ENCODE measurements around the gene NSD1. TPM values are rescaled to one million over a fixed set of nuclear protein-coding genes. Genes with fewer than 3 reads are reported as not detected.

NSD1 gene
- total and polyA plus RNA-seq, 2 of the 8 experiments (the other 6 are each of a cell fraction or from before 2014, with no cell fraction given): 22.8 to 168 TPM

- POLR2A ChIA-PET (ENCODE audit: partially characterized antibody): interaction anchor here (0.6 to 6.0 kb wide), 19 partner anchors 11 to 199 kb away, joined by 3 to 26 read pairs (median 4); partner anchors contain the start of genes LMAN2, NSD1, PRELID1 and RAB24
- TF ChIP-seq ASH2L (IDR thresholded peaks at IDR 0.05; ENCODE audit: low read length) (peak; percentile 43), SIN3A (conservative IDR thresholded peaks at IDR 0.05 in 1 of 2, IDR thresholded peaks at IDR 0.05 in 1 of 2; ENCODE audit: low read depth in 1 of 2, low read length in 2 of 2) (peak; percentile 1 to 58; a peak in 1 of 4 replicates), RBBP5 (IDR thresholded peaks at IDR 0.05; ENCODE audit: borderline replicate concordance, low read depth, low read length) (no peak), CREB1 (IDR thresholded peaks at IDR 0.05) (0 out of 2 replicates have a peak, but pooled peaks have one; percentile 19), CTCF (IDR thresholded peaks at IDR 0.05; ENCODE audit: control extremely low read depth in 1 of 3, insufficient read depth in 1 of 3, low read depth in 1 of 3, low read length in 3 of 3) (peak in 2 of 3 experiments; percentile 5 to 13; a peak in 1 of 4 replicates), TAF1 (IDR thresholded peaks at IDR 0.05; ENCODE audit: low read depth, low read length) (0 out of 2 replicates have a peak, but pooled peaks have one; percentile 15), CBX8 (IDR thresholded peaks at IDR 0.05; ENCODE audit: borderline replicate concordance, low read depth, low read length) (no peak), SAP30 (IDR thresholded peaks at IDR 0.05; ENCODE audit: insufficient read depth, insufficient replicate concordance, low read length) (peak; percentile 61)
Observed at GRCh38 chr5:177312649-177313181, 179.1 kb downstream of the NSD1 start.

More at GRCh38 chr5:177312649-177313181, 179.1 kb downstream of the NSD1 start:
- no peaks in the 10 kb centered on the region for H3K9me3 ChIP-seq (ENCODE audit: insufficient read depth in 2 of 2, low read depth in 1 of 2, low read length in 1 of 2)
- FAIRE-seq: no peak
- no peak overlapping the region for H2BK120ac ChIP-seq (replicated peaks; ENCODE audit: low read depth, low read length)
- H3K27ac ChIP-seq (ENCODE audit: low read depth, low read length): peak overlapping the region; percentile 16; the same call in 1 of the 2 replicates
- 0 out of 2 replicates have a peak overlapping the region, but pooled peaks have one; percentile 6 for H2BK5ac ChIP-seq (ENCODE audit: low read depth, low read length)
- H3K79me1 ChIP-seq (ENCODE audit: low read depth, low read length): no peaks in the 10 kb centered on the region
- peak overlapping the region; percentile 45 for H3K4ac ChIP-seq (replicated peaks; ENCODE audit: insufficient read length, low read depth, low read length)
- peaks cover 0 to 19% (median 14%) of the 10 kb centered on the region in 4 experiments; a peak in 6 of 7 replicates for H3K4me1 ChIP-seq (replicated peaks in 1 of 4; ENCODE audit: control insufficient read depth in 3 of 4, insufficient read depth in 4 of 4, low read length in 3 of 4)
- H3K23ac ChIP-seq (ENCODE audit: insufficient read length): no peak overlapping the region
- peak overlapping the region; percentile 29; the same call in 1 of the 2 replicates for H4K8ac ChIP-seq (ENCODE audit: extremely low read depth, insufficient read depth, low read length)
- H4K5ac ChIP-seq (ENCODE audit: insufficient read length, low read depth, low read length): peak overlapping the region; percentile 24
- peak overlapping the region; percentile 35 to 68 (median 60) for H3K4me3 ChIP-seq (ENCODE audit: extremely low read depth in 1 of 4, insufficient read depth in 2 of 4, low read depth in 3 of 4, low read length in 4 of 4)
- peak overlapping the region; percentile 24; the same call in 1 of the 2 replicates for H2BK15ac ChIP-seq (ENCODE audit: low read length)
- peak overlapping the region; percentile 1 for H3K56ac ChIP-seq (replicated peaks; ENCODE audit: insufficient read length, low read depth, low read length)
- H3K27me3 ChIP-seq (replicated peaks in 1 of 4; ENCODE audit: control insufficient read depth in 3 of 4, extremely low read depth in 1 of 4, insufficient read depth in 3 of 4, low read length in 3 of 4): no peaks in the 10 kb centered on the region
- no peaks in the 10 kb centered on the region for H3K79me2 ChIP-seq (ENCODE audit: control insufficient read depth in 1 of 2, insufficient read depth in 2 of 2, low read length in 2 of 2)
- DNase-seq (ENCODE audit: low read depth in 1 of 2, low spot score in 2 of 2): no peak
- WGBS, 2 experiments (ENCODE audit: extremely low coverage in 1 of 2, insufficient coverage in 1 of 2, insufficient read length in 1 of 2, insufficient replicate concordance in 2 of 2, low coverage in 1 of 2, low lambda C conversion rate in 2 of 2, missing lambda C conversion rate in 1 of 2): 20% methylated on average over 19 of the region's 19 CpGs; no CpG with 5 or more reads in 1 of the 2 experiments
- H4K20me1 ChIP-seq (replicated peaks in 1 of 2; ENCODE audit: control insufficient read depth in 1 of 2, insufficient read depth in 2 of 2, low read length in 2 of 2): peaks cover 0 to 8% of the 10 kb centered on the region in 2 experiments
- peak overlapping the region; percentile 96 to 97 for H3K4me2 ChIP-seq (ENCODE audit: insufficient read depth in 1 of 2, low read depth in 2 of 2, low read length in 2 of 2)
- no peak overlapping the region for H2BK20ac ChIP-seq (ENCODE audit: low read length)
- H2BK12ac ChIP-seq (ENCODE audit: low read depth, low read length): peak overlapping the region; percentile 3; the same call in 1 of the 2 replicates
- H2AFZ ChIP-seq (ENCODE audit: low read length): 0 out of 2 replicates have a peak overlapping the region, but pooled peaks have one; percentile 11
- H4K91ac ChIP-seq (replicated peaks; ENCODE audit: insufficient read length, low read length): peak overlapping the region; percentile 5
- peak overlapping the region in 3 of 4 experiments; percentile 43 to 61 (median 50); a peak in 6 of 7 replicates for H3K9ac ChIP-seq (replicated peaks in 1 of 4; ENCODE audit: extremely low read depth in 1 of 4, low read depth in 3 of 4, low read length in 3 of 4)
- no peak overlapping the region for H3K14ac ChIP-seq (ENCODE audit: insufficient read length)
- CTCF ChIA-PET (ENCODE audit: partially characterized antibody): interaction anchor here (0.6 to 16.6 kb wide), 10 partner anchors 13 to 145 kb away, joined by 3 to 251 read pairs (median 4); no protein-coding TSS in a partner anchor
- H2AK5ac ChIP-seq (ENCODE audit: low read depth, low read length): no peak overlapping the region
- no peaks in the 10 kb centered on the region; a peak in 2 of 8 replicates for H3K36me3 ChIP-seq (ENCODE audit: control insufficient read depth in 2 of 4, insufficient read depth in 4 of 4, low read length in 3 of 4)
- peak overlapping the region; percentile 42 for H3K18ac ChIP-seq (ENCODE audit: extremely low read depth, low read length)
- H3K23me2 ChIP-seq (ENCODE audit: low read depth, low read length): peaks cover 11% of the 10 kb centered on the region
